HepG2 (cell line): ENCODE data around the gene FAM210A. TPM values are rescaled to one million over a fixed set of nuclear protein-coding genes. Genes with fewer than 3 reads are reported as not detected.
A peak's percentile ranks its signal among the peaks of the same experiment; 100 is the strongest.

Source experiments
- ATAC-seq: fragments of 200-7000 bp; cut with Tn5 transposase; 3 replicates; pipeline ENCODE4 v1.9.1; 2020; ENCODE audit warnings: mild to moderate bottlenecking, moderate library complexity
- BruUV-seq: library from RNA; stranded (reverse); fragments of 400-500 nt; replicated peaks from 2 replicates; lab custom pipeline; 2021; lab: Mats Ljungman, UMichigan
- CTCF ChIA-PET: fragments of 300-600 bp; formaldehyde crosslinking; extraction: SDS; loops from one replicate; lab custom pipeline; 2021; ENCODE audit warnings: low total read pairs, inconsistent platforms, low intra/inter-chr PET ratio; lab: Yijun Ruan, JAX
- POLR2A ChIA-PET: fragments of 350-600 bp; sonication (Branson Sonifier 250); formaldehyde crosslinking; loops from one replicate; lab custom pipeline; 2020; ENCODE audit warnings: antibody characterized with exemption, inconsistent platforms; lab: Yijun Ruan, JAX
- DNase-seq: peaks from one replicate; pipeline ENCODE4 v3.0.0-alpha.2; 2015; ENCODE audit warnings: low spot score
- FAIRE-seq: peaks from 3 replicates; lab custom pipeline; 2011; peaks lifted over from hg19 to GRCh38; lab: Jason Lieb, UNC
- H2AFZ ChIP-seq: one replicate; pipeline ENCODE4 v1.6.1; 2011; ENCODE audit warnings: low read length, inconsistent platforms
- H3K27ac ChIP-seq: fragments of 300-600 bp; 3 replicates; pipeline ENCODE4 v1.8.0; 2011; ENCODE audit warnings: mixed run types, mild to moderate bottlenecking, mixed read lengths, low read length, inconsistent platforms; ENCODE audit not compliant: insufficient read depth; ENCODE audit errors: extremely low read length
- H3K27me3 ChIP-seq, 2 experiments: fragments of 200-600 bp in 1 of 2; 2 replicates in 1 of 2; 3 replicates in 1 of 2; pipeline versions ENCODE4 v1.6.0 to v1.8.0; 2011; ENCODE audit warnings: low read length in 2 of 2, mild to moderate bottlenecking in 2 of 2, moderate library complexity in 2 of 2, inconsistent platforms in 1 of 2; ENCODE audit not compliant: insufficient read depth in 2 of 2, control insufficient read depth in 1 of 2
- H3K36me3 ChIP-seq, 2 experiments: fragments of 200-600 bp in 1 of 2; replicated peaks in 1 of 2; 2 replicates in 1 of 2; 3 replicates in 1 of 2; pipeline versions ENCODE4 v1.5.1 to v1.8.0; 2011; ENCODE audit warnings: low read length in 2 of 2, inconsistent platforms in 1 of 2; ENCODE audit not compliant: insufficient read depth in 2 of 2, control insufficient read depth in 1 of 2
- H3K4me1 ChIP-seq: 2 replicates; pipeline ENCODE4 v1.5.1; 2012; ENCODE audit warnings: low read length, inconsistent platforms; ENCODE audit not compliant: insufficient read depth
- H3K4me2 ChIP-seq: 2 replicates; pipeline ENCODE4 v1.6.0; 2011; ENCODE audit warnings: low read depth, low read length, inconsistent platforms
- H3K4me3 ChIP-seq, 3 experiments: fragments of 200-600 bp in 1 of 3; sonication (generic), shearing (Covaris generic) in 1 of 3; replicated peaks in 1 of 3; 2 replicates each; pipeline ENCODE4 v1.5.1; 2011 to 2016; ENCODE audit warnings: low read length in 3 of 3, inconsistent platforms in 2 of 3, low read depth in 2 of 3, mild to moderate bottlenecking in 2 of 3, control low read depth in 1 of 3, mixed read lengths in 1 of 3; ENCODE audit not compliant: insufficient read depth in 1 of 3
- H3K79me2 ChIP-seq: one replicate; pipeline ENCODE4 v1.6.1; 2011; ENCODE audit warnings: low read length, inconsistent platforms; ENCODE audit not compliant: insufficient read depth
- H3K9ac ChIP-seq: 2 replicates; pipeline ENCODE4 v1.6.0; 2011; ENCODE audit warnings: mild to moderate bottlenecking, low read depth, low read length, inconsistent platforms; ENCODE audit not compliant: insufficient read depth
- H3K9me3 ChIP-seq: 2 replicates; pipeline ENCODE4 v1.5.1; 2012; ENCODE audit warnings: mild to moderate bottlenecking, low read length
- H4K20me1 ChIP-seq: 2 replicates; pipeline ENCODE4 v1.6.0; 2011; ENCODE audit warnings: inconsistent platforms, mild to moderate bottlenecking, low read length, moderate library complexity; ENCODE audit not compliant: insufficient read depth
- MEIS1 ChIP-seq: sonication (generic); formaldehyde crosslinking; IDR thresholded peaks from 2 replicates; pipeline ENCODE4 v1.9.0; 2021; ENCODE audit warnings: mild to moderate bottlenecking, missing genetic modification reagents, moderate library complexity, borderline replicate concordance
- NFKB2 ChIP-seq: sonication (generic); formaldehyde crosslinking; IDR thresholded peaks from 2 replicates; pipeline ENCODE4 v1.4.0; 2020; ENCODE audit warnings: missing genetic modification reagents, borderline replicate concordance
- SRSF1 ChIP-seq: fragments of 200-400 bp; formaldehyde crosslinking; optimal IDR thresholded peaks from 2 replicates; pipeline ENCODE3; 2017; ENCODE audit warnings: mild to moderate bottlenecking, low read depth, low read length, moderate library complexity
- ZNF180 ChIP-seq: sonication (generic); formaldehyde crosslinking; IDR thresholded peaks from 2 replicates; pipeline ENCODE4 v1.4.0; 2020; ENCODE audit warnings: low read depth, missing genetic modification reagents, borderline replicate concordance
- WGBS: methylation state at CpG from one replicate; pipeline ENCODE4 v1.1.6; 2017; ENCODE audit warnings: low lambda C conversion rate; 5-methylcytosine and 5-hydroxymethylcytosine counted together
- in situ Hi-C: cut with HindIII; loops from 2 replicates; pipeline ENCODE4 v1.10.0; 2017; ENCODE audit warnings: low pct_unique_long_range_greater_than_20kb; ENCODE audit not compliant: extremely low pct_ligation_motif_present
- intact Hi-C: fragments of 100-400 bp; cut with micrococcal nuclease; formaldehyde crosslinking; loops from one replicate; pipeline ENCODE4 v1.10.0; 2022; ENCODE audit not compliant: unreplicated experiment
- polyA plus RNA-seq, 8 experiments: library from polyadenylated mRNA; depleted of rRNA in 3 of 8; stranded (reverse) in 7 of 8; unstranded in 1 of 8; fragments of >200 nt; fragmentation: Illumina TruSeq in 4 of 8; extraction: Trizol in 4 of 8; gene quantifications; 2 replicates each; pipeline versions ENCODE4 v1.2.1 to v1.2.3, GENCODE V29; 2011 to 2016; ENCODE audit warnings: low read depth in 4 of 8, missing spikeins in 1 of 8, mixed read lengths in 1 of 8; ENCODE audit not compliant: insufficient read depth in 1 of 8
- total RNA-seq, 5 experiments: library from RNA; depleted of rRNA; stranded (reverse); fragments of >200 nt; fragmentation: Illumina TruSeq; extraction: Trizol; gene quantifications; 2 replicates each; pipeline ENCODE4 v1.2.3, GENCODE V29; 2016; ENCODE audit warnings: low read depth in 1 of 5
- TF ChIP-seq, protein P1 (sequence below): sonication (generic); formaldehyde crosslinking; IDR thresholded peaks from 2 replicates; pipeline ENCODE4 v1.5.0; 2020; ENCODE audit warnings: missing genetic modification reagents, mild to moderate bottlenecking, borderline replicate concordance
- TF ChIP-seq, protein P2 (sequence below): IDR thresholded peaks from 2 replicates; pipeline ENCODE4 v1.4.0; 2020; ENCODE audit warnings: mild to moderate bottlenecking, missing genetic modification reagents

The FAM210A gene
- total and polyA plus RNA-seq, 2 of the 13 experiments (the other 11 are each of a cell fraction or from before 2014, with no cell fraction given), result 33.2 to 37.5 TPM

DNA sequence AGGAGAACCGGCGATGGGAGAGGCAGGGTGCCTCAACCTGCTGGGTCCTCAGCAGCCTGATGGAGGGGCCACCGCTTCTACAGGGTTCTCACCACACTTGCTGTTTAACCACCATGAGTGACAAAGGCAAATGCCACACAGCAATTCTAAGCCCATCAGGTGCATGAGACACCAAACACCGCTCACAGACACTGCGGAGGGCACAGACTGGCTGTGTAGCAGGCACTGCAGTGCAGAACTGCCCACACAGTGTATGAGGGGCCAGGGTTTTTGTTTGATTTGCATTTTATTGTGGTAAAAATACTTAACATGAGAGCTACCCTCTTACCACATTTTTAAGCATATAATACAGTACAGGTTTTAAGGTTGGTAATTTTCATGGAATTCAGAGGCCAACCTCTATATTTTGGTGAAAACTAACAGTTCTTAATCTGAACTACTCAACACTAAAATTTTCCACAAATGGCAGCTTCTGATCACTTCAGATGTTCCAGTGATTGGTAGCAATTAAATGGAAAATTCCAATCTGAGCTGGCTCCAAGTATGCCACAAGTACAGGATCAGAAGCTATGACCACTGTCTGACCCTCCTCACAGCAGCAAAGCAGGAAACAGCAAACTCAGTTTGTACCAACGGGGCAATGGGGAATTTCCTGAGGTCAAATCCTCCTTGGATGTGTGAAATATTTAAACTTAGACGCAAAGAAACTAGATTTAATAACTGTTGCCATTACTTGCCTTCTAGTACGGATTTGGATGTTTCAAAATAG lies 67.7 kb downstream of the FAM210A start:
- Histone ChIP-seq H3K4me1 (no peaks in the 10 kb centered on the region), H3K4me3 (no peak overlapping the region), H3K27ac (no peak overlapping the region), H3K9ac (no peak overlapping the region), H3K79me2 (no peaks in the 10 kb centered on the region), H3K9me3 (no peaks in the 10 kb centered on the region), H3K27me3 (no peaks in the 10 kb centered on the region), H3K36me3 (no peaks in the 10 kb centered on the region), H3K4me2 (no peak overlapping the region), H2AFZ (no peak overlapping the region), H4K20me1 (no peaks in the 10 kb centered on the region)
- CTCF ChIA-PET, result no interaction called here
- POLR2A ChIA-PET, result no interaction called here
- no peak for DNase-seq
- no peak for TF ChIP-seq SRSF1
- TF ChIP-seq, protein P1, sequence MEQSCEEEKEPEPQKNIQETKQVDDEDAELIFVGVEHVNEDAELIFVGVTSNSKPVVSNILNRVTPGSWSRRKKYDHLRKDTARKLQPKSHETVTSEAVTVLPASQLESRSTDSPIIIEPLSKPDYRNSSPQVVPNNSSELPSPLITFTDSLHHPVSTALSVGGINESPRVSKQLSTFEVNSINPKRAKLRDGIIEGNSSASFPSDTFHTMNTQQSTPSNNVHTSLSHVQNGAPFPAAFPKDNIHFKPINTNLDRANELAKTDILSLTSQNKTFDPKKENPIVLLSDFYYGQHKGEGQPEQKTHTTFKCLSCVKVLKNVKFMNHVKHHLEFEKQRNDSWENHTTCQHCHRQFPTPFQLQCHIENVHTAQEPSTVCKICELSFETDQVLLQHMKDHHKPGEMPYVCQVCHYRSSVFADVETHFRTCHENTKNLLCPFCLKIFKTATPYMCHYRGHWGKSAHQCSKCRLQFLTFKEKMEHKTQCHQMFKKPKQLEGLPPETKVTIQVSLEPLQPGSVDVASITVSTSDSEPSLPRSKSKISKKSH (CRISPR knock-in tag), result no peak
- TF ChIP-seq ZNF180, result no peak
- TF ChIP-seq, protein P2, sequence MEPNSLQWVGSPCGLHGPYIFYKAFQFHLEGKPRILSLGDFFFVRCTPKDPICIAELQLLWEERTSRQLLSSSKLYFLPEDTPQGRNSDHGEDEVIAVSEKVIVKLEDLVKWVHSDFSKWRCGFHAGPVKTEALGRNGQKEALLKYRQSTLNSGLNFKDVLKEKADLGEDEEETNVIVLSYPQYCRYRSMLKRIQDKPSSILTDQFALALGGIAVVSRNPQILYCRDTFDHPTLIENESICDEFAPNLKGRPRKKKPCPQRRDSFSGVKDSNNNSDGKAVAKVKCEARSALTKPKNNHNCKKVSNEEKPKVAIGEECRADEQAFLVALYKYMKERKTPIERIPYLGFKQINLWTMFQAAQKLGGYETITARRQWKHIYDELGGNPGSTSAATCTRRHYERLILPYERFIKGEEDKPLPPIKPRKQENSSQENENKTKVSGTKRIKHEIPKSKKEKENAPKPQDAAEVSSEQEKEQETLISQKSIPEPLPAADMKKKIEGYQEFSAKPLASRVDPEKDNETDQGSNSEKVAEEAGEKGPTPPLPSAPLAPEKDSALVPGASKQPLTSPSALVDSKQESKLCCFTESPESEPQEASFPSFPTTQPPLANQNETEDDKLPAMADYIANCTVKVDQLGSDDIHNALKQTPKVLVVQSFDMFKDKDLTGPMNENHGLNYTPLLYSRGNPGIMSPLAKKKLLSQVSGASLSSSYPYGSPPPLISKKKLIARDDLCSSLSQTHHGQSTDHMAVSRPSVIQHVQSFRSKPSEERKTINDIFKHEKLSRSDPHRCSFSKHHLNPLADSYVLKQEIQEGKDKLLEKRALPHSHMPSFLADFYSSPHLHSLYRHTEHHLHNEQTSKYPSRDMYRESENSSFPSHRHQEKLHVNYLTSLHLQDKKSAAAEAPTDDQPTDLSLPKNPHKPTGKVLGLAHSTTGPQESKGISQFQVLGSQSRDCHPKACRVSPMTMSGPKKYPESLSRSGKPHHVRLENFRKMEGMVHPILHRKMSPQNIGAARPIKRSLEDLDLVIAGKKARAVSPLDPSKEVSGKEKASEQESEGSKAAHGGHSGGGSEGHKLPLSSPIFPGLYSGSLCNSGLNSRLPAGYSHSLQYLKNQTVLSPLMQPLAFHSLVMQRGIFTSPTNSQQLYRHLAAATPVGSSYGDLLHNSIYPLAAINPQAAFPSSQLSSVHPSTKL (CRISPR knock-in tag), result no peak
- TF ChIP-seq NFKB2, result 0 out of 2 replicates have a peak, but pooled peaks have one; percentile 25
- no peak for TF ChIP-seq MEIS1 (CRISPR knock-in tag)
- peak; percentile 45 for ATAC-seq
- in situ Hi-C loops (loop anchor here (25.0 kb wide), 1 partner anchor 104 kb away; no protein-coding TSS in a partner anchor), intact Hi-C loops (no loop called here)
- no TSS peak for BruUV-seq
- 88% methylated on average over 8 of the region's 8 CpGs for WGBS
- FAIRE-seq, result no peak
